ENCODE measurements around the gene ARPP21.
"Not testable (repeated sequence)": the region's sequence is repeated elsewhere in the genome, so short reads cannot be mapped to it uniquely, and the experiment has no call there.

Gene ARPP21

GRCh38 chr3:35780800-35781199 is 141.5 kb downstream of the ARPP21 start:
- DNase-seq (ENCODE audit: low read depth, low spot score), result no peak

- no peak for DNase-seq (ENCODE audit: low read depth, low spot score)
These were observed 142.2 kb downstream of the ARPP21 start for GRCh38 chr3:35781558-35781957.

- DNase-seq (ENCODE audit: low read depth, low spot score), result no peak
These were observed 143.0 kb downstream of the ARPP21 start for GRCh38 chr3:35782355-35782754.

- DNase-seq (ENCODE audit: low read depth, low spot score), result no peak
These were observed 144.8 kb downstream of the ARPP21 start for GRCh38 chr3:35784169-35784568.

GRCh38 chr3:35785234-35785888 is 146.0 kb downstream of the ARPP21 start:
- no peak for DNase-seq (ENCODE audit: low read depth, low spot score)

- no peak for DNase-seq (ENCODE audit: low read depth, low spot score)
These were observed 148.6 kb downstream of the ARPP21 start for GRCh38 chr3:35787936-35788335.

GRCh38 chr3:35789042-35789831 is 149.9 kb downstream of the ARPP21 start:
- DNase-seq (ENCODE audit: low read depth, low spot score), result no peak

GRCh38 chr3:35790764-35791163 is 151.4 kb downstream of the ARPP21 start:
- no peak for DNase-seq (ENCODE audit: low read depth, low spot score)

GRCh38 chr3:35793667-35794066 is 154.3 kb downstream of the ARPP21 start:
- no peak for DNase-seq (ENCODE audit: low read depth, low spot score)

GRCh38 chr3:35800960-35801459 is 161.7 kb downstream of the ARPP21 start:
- no peak for DNase-seq (ENCODE audit: low read depth, low spot score)

GRCh38 chr3:35814531-35814930 is 175.2 kb downstream of the ARPP21 start:
- DNase-seq (ENCODE audit: low read depth, low spot score), result no peak

GRCh38 chr3:35815796-35816195 is 176.5 kb downstream of the ARPP21 start:
- DNase-seq (ENCODE audit: low read depth, low spot score), result not testable (repeated sequence)

GRCh38 chr3:35817216-35817615 is 177.9 kb downstream of the ARPP21 start:
- DNase-seq (ENCODE audit: low read depth, low spot score), result no peak

- DNase-seq (ENCODE audit: low read depth, low spot score), result no peak
These were observed 192.8 kb downstream of the ARPP21 start for GRCh38 chr3:35832140-35832571.
